Calu3 (cell line): ENCODE measurements around the gene MFN1. TPM values are rescaled to one million over a fixed set of nuclear protein-coding genes. Genes with fewer than 3 reads are reported as not detected.
"Not testable (repeated sequence)": the region's sequence is repeated elsewhere in the genome, so short reads cannot be mapped to it uniquely, and the experiment has no call there.

Experiments used
- BruUV-seq: library from RNA; stranded (reverse); fragments of 400-500 nt; replicated peaks from 2 replicates; lab custom pipeline; 2021; lab: Mats Ljungman, UMichigan
- CTCF ChIA-PET: fragments of 300-600 bp; sonication (Branson Sonifier 250); formaldehyde crosslinking; loops from one replicate; lab custom pipeline; 2022; ENCODE audit warnings: antibody characterized with exemption; lab: Charles Lee
- DNase-seq: peaks from one replicate; pipeline ENCODE4 v3.0.0; 2022
- H3K27ac Mint-ChIP-seq: one replicate; pipeline ENCODE4 v1.8.0; 2022; ENCODE audit warnings: mixed read lengths; ENCODE audit not compliant: unreplicated experiment
- H3K27me3 Mint-ChIP-seq: one replicate; pipeline ENCODE4 v1.8.0; 2022; ENCODE audit warnings: mixed read lengths; ENCODE audit not compliant: unreplicated experiment
- H3K36me3 Mint-ChIP-seq: one replicate; pipeline ENCODE4 v1.8.0; 2022; ENCODE audit warnings: mild to moderate bottlenecking, moderate library complexity, mixed read lengths; ENCODE audit not compliant: insufficient read depth, unreplicated experiment
- H3K4me1 Mint-ChIP-seq: one replicate; pipeline ENCODE4 v1.8.0; 2022; ENCODE audit warnings: mild to moderate bottlenecking, low read depth, mixed read lengths; ENCODE audit not compliant: unreplicated experiment
- H3K4me3 Mint-ChIP-seq: one replicate; pipeline ENCODE4 v1.8.0; 2022; ENCODE audit warnings: mild to moderate bottlenecking, low read depth, moderate library complexity, mixed read lengths; ENCODE audit not compliant: unreplicated experiment
- H3K9me3 Mint-ChIP-seq: one replicate; pipeline ENCODE4 v1.8.0; 2022; ENCODE audit warnings: low read depth, mixed read lengths; ENCODE audit not compliant: unreplicated experiment
- intact Hi-C: fragments of 100-400 bp; cut with micrococcal nuclease; formaldehyde crosslinking; loops from one replicate; pipeline ENCODE4 v1.10.0; 2022; ENCODE audit not compliant: unreplicated experiment
- total RNA-seq: library from RNA; stranded (reverse); gene quantifications from 2 replicates; pipeline ENCODE4 v1.2.3, GENCODE V29; 2022
- TF ChIP-seq, protein P1 (sequence below): fragments of 200-600 bp; IDR thresholded peaks from one replicate; pipeline ENCODE4 v1.8.0; 2022; ENCODE audit warnings: antibody characterized with exemption; ENCODE audit not compliant: unreplicated experiment

MFN1 gene
- total RNA-seq, 1 experiment from 2014 or later: 79.9 TPM

DNA sequence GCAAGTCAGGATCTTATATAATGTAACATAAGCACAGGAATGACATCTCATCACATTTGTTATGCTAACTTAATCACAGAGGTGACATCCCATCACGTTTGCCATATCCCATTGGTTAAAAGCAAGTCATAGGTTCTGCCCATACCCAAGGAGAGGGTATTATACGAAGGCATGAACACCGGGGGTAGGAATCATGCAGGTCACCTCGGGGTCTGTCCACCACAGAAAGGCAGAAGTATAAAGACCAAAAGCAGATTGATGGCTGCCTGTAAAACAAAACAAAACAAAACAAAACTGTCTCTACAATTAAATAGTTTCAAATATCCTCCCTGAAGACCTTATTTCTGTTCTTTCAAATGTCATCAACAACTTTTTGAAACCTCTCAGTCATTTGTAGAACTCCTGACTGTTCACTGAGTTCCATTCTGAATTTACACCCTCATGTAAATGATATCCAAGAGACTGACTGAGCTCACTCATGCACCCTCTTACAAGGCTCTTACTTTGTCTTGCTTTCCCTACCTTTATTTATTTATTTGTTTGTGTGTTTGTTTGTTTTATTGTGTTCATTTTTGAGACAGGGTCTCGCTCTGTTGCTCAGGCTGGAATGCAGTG is 47.4 kb upstream of the MFN1 start:
- DNase-seq: no peak
- H3K4me3 Mint-ChIP-seq: no peak overlapping the region
- intact Hi-C loops: no loop called here
- no TSS peak for BruUV-seq
- H3K27ac Mint-ChIP-seq: no peak overlapping the region
- no peaks in the 10 kb centered on the region for H3K27me3 Mint-ChIP-seq
- H3K36me3 Mint-ChIP-seq: no peaks in the 10 kb centered on the region
- TF ChIP-seq, protein P1, sequence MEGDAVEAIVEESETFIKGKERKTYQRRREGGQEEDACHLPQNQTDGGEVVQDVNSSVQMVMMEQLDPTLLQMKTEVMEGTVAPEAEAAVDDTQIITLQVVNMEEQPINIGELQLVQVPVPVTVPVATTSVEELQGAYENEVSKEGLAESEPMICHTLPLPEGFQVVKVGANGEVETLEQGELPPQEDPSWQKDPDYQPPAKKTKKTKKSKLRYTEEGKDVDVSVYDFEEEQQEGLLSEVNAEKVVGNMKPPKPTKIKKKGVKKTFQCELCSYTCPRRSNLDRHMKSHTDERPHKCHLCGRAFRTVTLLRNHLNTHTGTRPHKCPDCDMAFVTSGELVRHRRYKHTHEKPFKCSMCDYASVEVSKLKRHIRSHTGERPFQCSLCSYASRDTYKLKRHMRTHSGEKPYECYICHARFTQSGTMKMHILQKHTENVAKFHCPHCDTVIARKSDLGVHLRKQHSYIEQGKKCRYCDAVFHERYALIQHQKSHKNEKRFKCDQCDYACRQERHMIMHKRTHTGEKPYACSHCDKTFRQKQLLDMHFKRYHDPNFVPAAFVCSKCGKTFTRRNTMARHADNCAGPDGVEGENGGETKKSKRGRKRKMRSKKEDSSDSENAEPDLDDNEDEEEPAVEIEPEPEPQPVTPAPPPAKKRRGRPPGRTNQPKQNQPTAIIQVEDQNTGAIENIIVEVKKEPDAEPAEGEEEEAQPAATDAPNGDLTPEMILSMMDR: no peak
- H3K4me1 Mint-ChIP-seq: no peaks in the 10 kb centered on the region
- H3K9me3 Mint-ChIP-seq: peaks cover 2% of the 10 kb centered on the region
- CTCF ChIA-PET: no interaction called here

DNA sequence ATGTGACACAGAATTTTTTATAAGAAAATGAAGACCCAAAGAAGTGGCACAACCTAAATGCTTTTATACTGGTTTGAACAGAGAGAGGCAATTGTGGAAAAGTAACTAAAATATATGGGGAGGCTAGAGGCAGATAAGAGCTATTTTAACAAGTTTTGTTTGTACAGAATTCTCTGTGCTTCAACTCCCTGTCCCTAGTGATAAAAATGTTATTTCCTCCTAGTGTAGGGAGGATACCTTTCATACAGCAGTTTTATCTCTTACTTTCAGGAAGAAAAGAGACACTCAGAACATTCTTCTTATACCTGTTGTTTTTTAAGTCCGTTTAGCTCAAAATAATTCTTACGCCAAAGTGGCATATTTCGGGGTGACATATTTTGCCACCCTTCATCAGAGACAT is 45.9 kb upstream of the MFN1 start:
- TF ChIP-seq, protein P1: no peak
- CTCF ChIA-PET: interaction anchor here (0.7 kb wide), 1 partner anchor 233 kb away, joined by 3 read pairs; no protein-coding TSS in a partner anchor
- no peak for DNase-seq
- Mint-ChIP-seq H3K4me3 (no peak overlapping the region), H3K9me3 (peaks cover 2% of the 10 kb centered on the region), H3K27ac (no peak overlapping the region), H3K36me3 (no peaks in the 10 kb centered on the region), H3K4me1 (no peaks in the 10 kb centered on the region), H3K27me3 (no peaks in the 10 kb centered on the region)
- BruUV-seq: no TSS peak
- intact Hi-C loops: no loop called here

DNA sequence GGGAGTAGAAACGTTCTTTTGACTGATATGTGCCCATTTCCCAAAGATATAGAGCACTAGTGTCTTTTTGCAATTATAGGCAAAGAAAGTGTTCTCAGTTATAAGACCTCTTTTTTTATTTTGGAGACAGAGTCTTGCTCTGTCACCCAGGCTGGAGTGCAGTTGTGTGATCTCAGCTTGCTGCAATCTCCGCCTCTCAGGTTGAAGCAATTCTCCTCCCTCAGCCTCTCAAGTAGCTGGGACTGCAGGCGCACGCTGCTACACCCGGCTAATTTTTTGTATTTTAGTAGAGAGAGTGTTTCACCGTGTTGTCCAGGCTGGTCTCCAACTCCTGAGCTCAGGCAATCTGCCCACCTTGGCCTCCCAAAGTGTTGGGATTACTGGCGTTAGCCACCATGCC is 45.4 kb upstream of the MFN1 start:
- no peaks in the 10 kb centered on the region for H3K36me3 Mint-ChIP-seq
- no peak for DNase-seq
- H3K4me3 Mint-ChIP-seq: no peak overlapping the region
- H3K9me3 Mint-ChIP-seq: no peaks in the 10 kb centered on the region
- TF ChIP-seq, protein P1: no peak
- CTCF ChIA-PET: no interaction called here
- no peaks in the 10 kb centered on the region for H3K4me1 Mint-ChIP-seq
- BruUV-seq: no TSS peak
- H3K27me3 Mint-ChIP-seq: no peaks in the 10 kb centered on the region
- intact Hi-C loops: no loop called here
- no peak overlapping the region for H3K27ac Mint-ChIP-seq

DNA sequence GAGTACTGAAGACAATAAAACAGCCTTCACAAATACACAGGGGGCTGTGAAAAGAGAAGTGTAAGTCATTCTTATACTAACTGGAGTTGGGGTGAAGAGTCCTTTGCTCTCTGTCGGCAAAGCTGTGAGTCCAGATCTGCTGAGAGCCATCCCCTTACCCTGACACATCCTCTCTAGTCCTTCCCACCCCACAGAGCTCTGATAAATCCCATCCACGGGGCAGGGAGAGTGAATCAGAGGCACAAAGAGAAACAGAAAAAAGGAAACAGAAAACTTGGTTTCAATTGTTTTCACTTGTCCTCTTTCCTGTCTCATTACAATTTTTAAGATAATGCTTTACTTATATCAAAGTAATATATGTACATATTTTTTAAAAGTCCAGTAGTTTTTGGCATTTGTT is 42.9 kb upstream of the MFN1 start:
- DNase-seq: no peak
- H3K4me1 Mint-ChIP-seq: no peaks in the 10 kb centered on the region
- BruUV-seq: no TSS peak
- H3K27ac Mint-ChIP-seq: no peak overlapping the region
- CTCF ChIA-PET: interaction anchor here (1.4 kb wide), 1 partner anchor 11 kb away, joined by 4 read pairs; no protein-coding TSS in a partner anchor
- TF ChIP-seq, protein P1: no peak
- no peaks in the 10 kb centered on the region for H3K27me3 Mint-ChIP-seq
- H3K9me3 Mint-ChIP-seq: no peaks in the 10 kb centered on the region
- H3K36me3 Mint-ChIP-seq: no peaks in the 10 kb centered on the region
- H3K4me3 Mint-ChIP-seq: no peak overlapping the region
- intact Hi-C loops: no loop called here

DNA sequence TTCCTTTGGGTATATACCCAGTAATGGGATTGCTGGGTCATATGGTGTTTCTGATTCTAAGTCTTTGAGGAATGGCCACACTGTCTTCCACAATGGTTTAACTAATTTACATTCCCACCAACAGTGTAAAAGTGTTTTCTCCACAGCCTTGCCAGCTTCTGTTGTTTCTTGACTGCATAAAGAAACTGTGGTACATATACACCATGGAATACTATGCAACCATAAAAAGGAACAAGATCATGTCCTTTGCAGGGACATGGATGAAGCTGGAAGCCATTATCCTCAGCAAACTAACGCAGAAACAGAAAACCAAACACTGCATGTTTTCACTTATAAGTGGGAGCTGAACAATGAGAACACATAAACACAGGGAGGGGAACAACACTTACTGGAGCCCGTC is 40.1 kb upstream of the MFN1 start:
- H3K27ac Mint-ChIP-seq, H3K4me3 Mint-ChIP-seq, H3K27me3 Mint-ChIP-seq, BruUV-seq, intact Hi-C loops, DNase-seq, H3K36me3 Mint-ChIP-seq, H3K4me1 Mint-ChIP-seq, H3K9me3 Mint-ChIP-seq: not testable (repeated sequence)
- CTCF ChIA-PET: interaction anchor here (0.7 to 1.4 kb wide), 2 partner anchors 9 to 270 kb away, joined by 4 read pairs; no protein-coding TSS in a partner anchor
